Spleen (tissue), 11 donors: ENCODE measurements around the gene DGKG. TPM values are rescaled to one million over a fixed set of nuclear protein-coding genes. Genes with fewer than 3 reads are reported as not detected.

Source experiments
- DNase-seq: peaks from one replicate; pipeline ENCODE4 v3.0.0-alpha.2; 2020
- H3K27ac ChIP-seq, 8 donors: fragments of 200-600 bp; sonication (generic) in 7 of 8; 1 replicate in 4 of 8; 2 replicates in 4 of 8; pipeline versions ENCODE4 v1.5.0 to v1.8.0; 2016 to 2021; ENCODE audit warnings: inconsistent platforms in 4 of 8, mild to moderate bottlenecking in 4 of 8, moderate library complexity in 1 of 8
- H3K27me3 ChIP-seq, 7 donors: fragments of 200-600 bp; sonication (generic) in 6 of 7; replicated peaks in 1 of 7; 1 replicate in 4 of 7; 2 replicates in 3 of 7; pipeline versions ENCODE4 v1.5.0 to v1.8.0; 2016 to 2021; ENCODE audit warnings: inconsistent platforms in 3 of 7, mild to moderate bottlenecking in 1 of 7
- H3K36me3 ChIP-seq, 6 donors: fragments of 200-600 bp; sonication (generic) in 5 of 6; 1 replicate in 4 of 6; 2 replicates in 2 of 6; pipeline versions ENCODE4 v1.5.0 to v1.8.0; 2016 to 2021; ENCODE audit warnings: inconsistent platforms in 2 of 6
- H3K4me1 ChIP-seq, 6 donors: fragments of 200-600 bp; sonication (generic) in 5 of 6; 1 replicate in 3 of 6; 2 replicates in 3 of 6; pipeline versions ENCODE4 v1.5.0 to v1.8.0; 2016 to 2021; ENCODE audit warnings: inconsistent platforms in 3 of 6
- H3K4me3 ChIP-seq, 8 donors: fragments of 200-600 bp; sonication (generic) in 7 of 8; 1 replicate in 4 of 8; 2 replicates in 4 of 8; pipeline versions ENCODE4 v1.5.0 to v1.8.0; 2016 to 2021; ENCODE audit warnings: inconsistent platforms in 4 of 8, mild to moderate bottlenecking in 4 of 8, moderate library complexity in 2 of 8
- H3K9me3 ChIP-seq, 8 donors: fragments of 200-600 bp; sonication (generic) in 7 of 8; 1 replicate in 4 of 8; 2 replicates in 4 of 8; pipeline versions ENCODE4 v1.5.0 to v1.8.0; 2016 to 2021; ENCODE audit warnings: inconsistent platforms in 4 of 8
- POLR2A ChIP-seq, 3 donors: fragments of 450-650 bp; IDR thresholded peaks; one replicate each; pipeline ENCODE4 v1.5.1; 2017; ENCODE audit warnings: antibody characterized with exemption in 3 of 3, mild to moderate bottlenecking in 1 of 3
- POLR2AphosphoS5 ChIP-seq, 3 donors: sonication (generic); formaldehyde crosslinking; IDR thresholded peaks; one replicate each; pipeline ENCODE4 v1.5.1; 2017; ENCODE audit warnings: antibody characterized with exemption in 3 of 3
- WGBS, 5 donors: extraction: QIAGEN DNeasy Blood & Tissue Kit in 3 of 5; methylation state at CpG; one replicate each; pipeline versions ENCODE4 v1.1.5 to v1.1.7; 2013 to 2018; 5-methylcytosine and 5-hydroxymethylcytosine counted together
- intact Hi-C: fragments of 100-400 bp; cut with DNase I; formaldehyde crosslinking; loops from one replicate; pipeline ENCODE4 v1.15.0; 2023; ENCODE audit warnings: low total_unique reads
- polyA plus RNA-seq, 3 donors: library from polyadenylated mRNA; stranded (reverse); fragments of 200-250 nt; gene quantifications; one replicate each; pipeline ENCODE4 v1.2.1, GENCODE V29; 2013
- total RNA-seq, 7 donors: library from RNA; depleted of rRNA in 3 of 7; stranded (reverse); fragments of >200 nt in 3 of 7; fragmentation: NEBNext Ultra II Directional in 4 of 7; extraction: Animal tissue kit (Norgen Biotek cat#: 25700) in 4 of 7; gene quantifications; one replicate each; pipeline versions ENCODE4 v1.1.0 to v1.2.1, GENCODE V29; 2016 to 2021
- TF ChIP-seq, protein P1 (sequence below), 11 experiments: fragments of 200-600 bp in 7 of 11; fragments of 450-650 bp in 4 of 11; sonication (generic) in 4 of 11; IDR thresholded peaks in 8 of 11; conservative IDR thresholded peaks in 3 of 11; 1 replicate in 7 of 11; 2 replicates in 4 of 11; pipeline versions ENCODE4 v1.4.0 to v1.8.0; 2016 to 2021; ENCODE audit warnings: antibody characterized with exemption in 11 of 11, inconsistent platforms in 4 of 11, mild to moderate bottlenecking in 1 of 11
- donor health status: healthy with polysubstance abuse.
- donor health status: DM: no; HTN: no; CAD: no; lungs with moderate emphysema.
- donor health status: DM: no; HTN: no; CAD: no.
- donor health status: Bipolar disorder and iron deficiency.
- donor health status: healthy.
- donor health status: DM: no; HTN: no; CAD: no.
- donor health status: DM: yes; HTN: yes; CAD: no.

Gene DGKG
- total and polyA plus RNA-seq, 10 donors: 0.22 to 7.7 (median 5.4) TPM

GRCh38 chr3:186160691-186161243 lies 201.3 kb downstream of the DGKG start:
- WGBS, 5 donors: 85 to 89% (median 87%) methylated on average over 12 of the region's 12 CpGs
- Histone ChIP-seq H3K4me3 (no peak overlapping the region), H3K4me1 (no peaks in the 10 kb centered on the region), H3K36me3 (peaks cover 0 to 35% (median 0%) of the 10 kb centered on the region in 6 donors), H3K9me3 (no peaks in the 10 kb centered on the region), H3K27ac (no peak overlapping the region), H3K27me3 (peaks cover 0 to 11% (median 0%) of the 10 kb centered on the region in 7 donors)
- TF ChIP-seq POLR2A (IDR thresholded peaks at IDR 0.05): no peak
- TF ChIP-seq, protein P1, sequence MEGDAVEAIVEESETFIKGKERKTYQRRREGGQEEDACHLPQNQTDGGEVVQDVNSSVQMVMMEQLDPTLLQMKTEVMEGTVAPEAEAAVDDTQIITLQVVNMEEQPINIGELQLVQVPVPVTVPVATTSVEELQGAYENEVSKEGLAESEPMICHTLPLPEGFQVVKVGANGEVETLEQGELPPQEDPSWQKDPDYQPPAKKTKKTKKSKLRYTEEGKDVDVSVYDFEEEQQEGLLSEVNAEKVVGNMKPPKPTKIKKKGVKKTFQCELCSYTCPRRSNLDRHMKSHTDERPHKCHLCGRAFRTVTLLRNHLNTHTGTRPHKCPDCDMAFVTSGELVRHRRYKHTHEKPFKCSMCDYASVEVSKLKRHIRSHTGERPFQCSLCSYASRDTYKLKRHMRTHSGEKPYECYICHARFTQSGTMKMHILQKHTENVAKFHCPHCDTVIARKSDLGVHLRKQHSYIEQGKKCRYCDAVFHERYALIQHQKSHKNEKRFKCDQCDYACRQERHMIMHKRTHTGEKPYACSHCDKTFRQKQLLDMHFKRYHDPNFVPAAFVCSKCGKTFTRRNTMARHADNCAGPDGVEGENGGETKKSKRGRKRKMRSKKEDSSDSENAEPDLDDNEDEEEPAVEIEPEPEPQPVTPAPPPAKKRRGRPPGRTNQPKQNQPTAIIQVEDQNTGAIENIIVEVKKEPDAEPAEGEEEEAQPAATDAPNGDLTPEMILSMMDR (IDR thresholded peaks at IDR 0.05 in 8 of 11, conservative IDR thresholded peaks at IDR 0.05 in 3 of 11): no peak
- no peak for DNase-seq
- intact Hi-C loops: no loop called here

DNA sequence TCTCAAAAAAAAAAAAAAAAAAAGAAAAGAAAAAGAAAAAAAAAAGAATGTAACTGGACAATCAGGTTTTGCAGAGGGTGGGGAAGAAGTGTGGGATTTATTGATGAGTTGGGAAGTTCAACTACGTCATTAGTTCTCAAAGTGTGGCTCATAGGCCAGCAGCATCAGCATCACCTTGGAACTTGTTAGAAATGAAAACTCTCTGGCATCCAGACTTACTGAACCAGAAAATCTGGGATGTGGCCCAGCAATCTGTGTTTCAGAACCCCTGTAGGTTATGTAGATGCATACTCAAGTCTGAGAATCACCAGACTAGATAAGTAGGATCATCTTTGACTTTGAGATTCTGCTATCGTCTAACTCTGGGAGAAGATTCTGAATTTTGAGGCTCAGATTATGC lies 207.4 kb downstream of the DGKG start:
- Histone ChIP-seq H3K9me3 (no peaks in the 10 kb centered on the region), H3K36me3 (peaks cover 0 to 2% (median 0%) of the 10 kb centered on the region in 6 donors), H3K4me3 (no peak overlapping the region), H3K27ac (no peak overlapping the region), H3K27me3 (no peaks in the 10 kb centered on the region), H3K4me1 (peaks cover 11 to 42% (median 30%) of the 10 kb centered on the region in 6 donors)
- intact Hi-C loops: no loop called here
- TF ChIP-seq POLR2A (IDR thresholded peaks at IDR 0.05) (no peak), POLR2AphosphoS5 (IDR thresholded peaks at IDR 0.05) (no peak)
- TF ChIP-seq, protein P1 (IDR thresholded peaks at IDR 0.05 in 8 of 11, conservative IDR thresholded peaks at IDR 0.05 in 3 of 11): no peak
- DNase-seq: no peak
- 93 to 98% (median 95%) methylated on average over 2 of the region's 2 CpGs for WGBS, 5 donors

DNA sequence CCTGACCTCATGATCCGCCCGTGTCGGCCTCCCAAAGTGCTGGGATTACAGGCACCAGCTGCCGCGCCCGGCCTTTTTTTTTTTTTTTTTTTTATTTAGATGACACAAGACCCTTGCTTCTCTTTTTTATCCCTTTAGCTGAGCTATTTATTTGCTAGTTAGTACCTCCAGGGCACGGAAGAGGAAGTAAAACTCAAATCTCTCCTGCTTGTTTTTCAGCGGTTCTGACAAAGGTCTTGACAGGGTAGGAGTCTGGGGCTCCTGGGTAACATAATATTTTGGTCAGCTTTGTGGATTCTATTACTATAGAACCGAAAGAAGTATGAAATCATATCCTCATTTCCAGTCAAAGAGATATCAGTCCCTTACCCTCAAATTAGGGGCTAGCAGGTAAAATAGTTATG lies 209.1 kb downstream of the DGKG start:
- intact Hi-C loops: no loop called here
- 17 to 45% (median 38%) methylated on average over 9 of the region's 9 CpGs for WGBS, 5 donors
- Histone ChIP-seq H3K4me3 (peak overlapping the region in 1 of 8 donors; percentile 31), H3K27me3 (no peaks in the 10 kb centered on the region), H3K9me3 (no peaks in the 10 kb centered on the region), H3K4me1 (peaks cover 11 to 51% (median 31%) of the 10 kb centered on the region in 6 donors), H3K36me3 (peaks cover 0 to 6% (median 0%) of the 10 kb centered on the region in 6 donors), H3K27ac (peak overlapping the region in 6 of 8 donors; percentile 19 to 86 (median 62))
- no peak for DNase-seq
- TF ChIP-seq POLR2AphosphoS5 (IDR thresholded peaks at IDR 0.05) (no peak), POLR2A (IDR thresholded peaks at IDR 0.05) (no peak)
- TF ChIP-seq, protein P1 (IDR thresholded peaks at IDR 0.05 in 8 of 11, conservative IDR thresholded peaks at IDR 0.05 in 3 of 11): no peak

DNA sequence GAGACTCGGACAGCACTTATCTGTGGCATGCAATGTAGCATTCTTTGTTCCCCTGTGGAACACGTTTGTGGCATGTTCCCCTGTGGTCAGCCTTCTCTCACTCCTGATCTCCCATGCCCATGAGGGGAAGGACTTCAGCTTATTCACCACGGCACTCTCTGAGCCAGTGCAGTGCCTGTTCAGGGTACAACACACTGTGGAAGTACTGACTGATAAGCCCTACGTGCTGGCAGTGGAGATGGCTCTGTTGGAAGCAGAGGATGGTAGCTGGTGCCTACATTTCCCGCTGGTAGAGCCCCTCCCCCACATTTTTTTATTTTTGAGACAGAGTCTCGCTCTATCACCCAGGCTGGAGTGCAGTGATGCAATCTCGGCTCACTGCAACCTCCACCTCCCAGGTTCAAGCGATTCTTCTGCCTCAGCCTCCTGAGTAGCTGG lies 209.7 kb downstream of the DGKG start:
- Histone ChIP-seq H3K4me3 (peak overlapping the region in 1 of 8 donors; percentile 31), H3K36me3 (peaks cover 0 to 6% (median 0%) of the 10 kb centered on the region in 6 donors), H3K27ac (peak overlapping the region in 6 of 8 donors; percentile 19 to 86 (median 62)), H3K4me1 (peaks cover 11 to 51% (median 31%) of the 10 kb centered on the region in 6 donors), H3K9me3 (no peaks in the 10 kb centered on the region), H3K27me3 (no peaks in the 10 kb centered on the region)
- intact Hi-C loops: no loop called here
- WGBS, 5 donors: 54 to 71% (median 64%) methylated on average over 7 to 8 of the region's 8 CpGs
- no peak for DNase-seq
- no peak for TF ChIP-seq POLR2A (IDR thresholded peaks at IDR 0.05)
- TF ChIP-seq POLR2AphosphoS5 (IDR thresholded peaks at IDR 0.05): no peak
- TF ChIP-seq, protein P1 (IDR thresholded peaks at IDR 0.05 in 8 of 11, conservative IDR thresholded peaks at IDR 0.05 in 3 of 11): no peak
